ENCODE results near the gene RPLP2.

DNA sequence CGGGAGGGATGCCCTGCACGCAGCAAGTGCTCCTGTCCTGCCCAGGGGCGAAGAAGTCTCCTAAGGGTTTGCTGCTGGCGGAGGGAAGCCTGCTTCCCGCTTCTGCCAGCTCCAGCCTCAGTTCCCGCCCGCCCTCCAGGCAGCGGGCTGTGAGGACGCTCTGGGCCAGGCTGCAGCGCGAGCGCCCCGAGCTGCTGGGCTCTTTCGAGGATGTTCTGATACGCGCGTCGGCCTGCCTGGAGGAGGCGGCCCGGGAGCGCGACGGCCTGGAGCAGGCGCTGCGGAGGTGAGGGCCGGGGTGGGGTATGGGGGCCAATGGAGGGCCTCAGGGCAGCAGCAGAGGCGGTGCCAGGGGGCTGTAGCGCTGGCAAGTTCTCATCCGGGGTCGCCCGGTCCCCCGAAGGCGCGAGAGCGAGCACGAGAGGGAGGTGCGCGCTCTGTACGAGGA lies 20.1 kb downstream of the RPLP2 start:
- TF ChIP-seq, protein P1, sequence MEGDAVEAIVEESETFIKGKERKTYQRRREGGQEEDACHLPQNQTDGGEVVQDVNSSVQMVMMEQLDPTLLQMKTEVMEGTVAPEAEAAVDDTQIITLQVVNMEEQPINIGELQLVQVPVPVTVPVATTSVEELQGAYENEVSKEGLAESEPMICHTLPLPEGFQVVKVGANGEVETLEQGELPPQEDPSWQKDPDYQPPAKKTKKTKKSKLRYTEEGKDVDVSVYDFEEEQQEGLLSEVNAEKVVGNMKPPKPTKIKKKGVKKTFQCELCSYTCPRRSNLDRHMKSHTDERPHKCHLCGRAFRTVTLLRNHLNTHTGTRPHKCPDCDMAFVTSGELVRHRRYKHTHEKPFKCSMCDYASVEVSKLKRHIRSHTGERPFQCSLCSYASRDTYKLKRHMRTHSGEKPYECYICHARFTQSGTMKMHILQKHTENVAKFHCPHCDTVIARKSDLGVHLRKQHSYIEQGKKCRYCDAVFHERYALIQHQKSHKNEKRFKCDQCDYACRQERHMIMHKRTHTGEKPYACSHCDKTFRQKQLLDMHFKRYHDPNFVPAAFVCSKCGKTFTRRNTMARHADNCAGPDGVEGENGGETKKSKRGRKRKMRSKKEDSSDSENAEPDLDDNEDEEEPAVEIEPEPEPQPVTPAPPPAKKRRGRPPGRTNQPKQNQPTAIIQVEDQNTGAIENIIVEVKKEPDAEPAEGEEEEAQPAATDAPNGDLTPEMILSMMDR (IDR thresholded peaks at IDR 0.05; ENCODE audit: low read length), result no peak
- TF ChIP-seq EZH2 (optimal IDR thresholded peaks at IDR 0.05; ENCODE audit: low read depth, low read length) (no peak), EZH2phosphoT487 (IDR thresholded peaks at IDR 0.05; ENCODE audit: low read length) (no peak)
